Kasumi-1 (cell line): Measurements from ENCODE around the gene LRRC4.

ENCODE experiments used
- DNase-seq, 2 experiments: peaks; one replicate each; lab custom pipeline; 2025; lab: John Stamatoyannopoulos, UW

Gene LRRC4

DNA sequence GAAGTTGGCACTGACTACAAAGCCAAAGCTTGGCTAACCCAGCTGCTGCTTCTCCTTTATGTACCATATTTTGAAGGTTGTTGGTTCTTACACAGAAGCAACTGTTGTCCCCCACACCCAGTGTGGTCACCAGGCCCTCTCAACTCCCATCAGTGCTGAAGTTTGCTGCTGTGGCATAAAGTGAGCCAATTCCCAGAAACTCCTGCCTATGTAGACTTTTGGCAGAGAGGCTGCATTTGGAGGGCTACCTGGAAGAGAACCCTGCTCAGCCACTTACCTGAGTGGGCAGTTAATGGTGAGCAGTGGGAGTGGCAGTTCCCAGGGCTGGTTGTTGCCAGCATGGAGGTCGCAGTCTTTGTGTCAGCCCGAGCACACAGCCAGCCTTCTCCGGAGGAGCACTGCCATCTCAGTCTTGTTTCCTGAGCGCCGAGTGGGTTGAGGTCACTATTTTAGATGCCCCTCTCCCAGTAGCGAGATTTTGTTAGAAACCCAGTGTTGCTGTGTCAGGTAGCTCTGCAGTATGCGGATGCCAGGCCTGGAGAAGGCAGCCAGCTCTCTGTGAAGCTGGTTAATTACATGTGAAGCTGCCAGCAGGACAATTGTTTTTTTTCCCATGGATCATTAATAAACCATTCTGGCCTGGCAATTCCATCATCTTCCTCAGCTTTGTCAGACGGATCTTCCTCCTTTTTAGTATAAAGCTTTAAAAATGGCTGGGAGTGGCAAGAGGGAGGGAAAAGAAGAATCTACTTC lies 24.5 kb downstream of the LRRC4 start:
- DNase-seq = no peak

DNA sequence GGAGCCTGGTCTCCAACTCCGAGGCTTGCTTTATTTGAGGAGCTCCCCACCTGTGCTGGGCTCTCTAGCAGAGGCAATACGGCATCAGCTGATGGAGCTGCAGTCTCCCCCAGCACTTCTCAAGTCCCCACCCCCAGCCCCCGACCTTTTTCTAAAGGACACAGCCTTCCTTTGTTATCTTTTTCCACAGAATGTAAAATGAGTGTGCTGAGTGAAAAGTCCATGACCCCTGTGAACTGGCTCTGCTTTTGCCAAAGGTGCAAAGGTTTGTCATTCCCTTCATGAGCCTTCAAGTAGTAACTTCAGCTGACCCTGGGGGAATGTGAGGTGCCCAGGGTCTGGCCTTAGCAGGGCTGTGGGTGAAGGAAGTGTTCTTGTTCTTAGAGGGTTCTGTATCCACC lies 25.5 kb downstream of the LRRC4 start:
- no peak for DNase-seq

DNA sequence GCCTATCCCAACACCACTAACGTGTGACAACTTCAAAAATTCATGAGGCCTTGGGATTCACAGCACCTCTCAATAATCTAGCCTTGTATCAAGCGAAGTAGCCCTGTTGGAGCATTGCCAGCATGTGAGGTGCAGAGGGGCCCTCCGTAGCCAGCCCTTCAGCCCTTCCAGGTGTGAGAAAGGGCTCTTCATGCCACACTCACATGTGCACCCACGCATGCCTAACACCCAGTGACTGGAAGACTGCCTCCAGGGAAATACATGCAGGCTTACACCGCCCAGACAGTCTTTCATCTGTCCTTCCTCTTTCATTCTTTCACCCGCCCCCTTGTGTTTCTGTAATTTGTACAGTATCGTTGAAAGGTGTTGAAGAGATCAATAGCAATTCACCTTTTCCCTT lies 26.1 kb downstream of the LRRC4 start:
- no peak for DNase-seq

DNA sequence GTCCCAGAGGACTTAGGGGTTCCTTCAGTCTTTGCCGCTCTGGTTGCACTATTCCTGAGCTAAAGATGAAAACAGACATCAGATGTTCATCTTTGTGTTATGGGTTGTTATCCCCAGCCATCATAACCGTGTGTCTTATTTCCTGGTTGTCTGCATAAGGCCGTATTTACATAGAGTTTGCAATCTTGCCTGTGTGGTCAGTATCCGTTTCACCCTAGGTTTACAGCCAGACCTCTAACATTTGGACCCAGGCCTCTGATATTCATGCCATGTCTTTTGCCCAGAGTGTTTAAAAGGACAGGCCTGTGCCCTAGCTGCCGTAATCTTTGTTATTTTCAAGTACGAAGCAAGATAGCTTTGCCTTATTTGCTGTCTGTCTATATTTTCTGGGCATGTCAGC lies 26.6 kb downstream of the LRRC4 start:
- DNase-seq = no peak

- DNase-seq = no peak
Observed at GRCh38 chr7:128003787-128004186, 27.4 kb downstream of the LRRC4 start.

DNA sequence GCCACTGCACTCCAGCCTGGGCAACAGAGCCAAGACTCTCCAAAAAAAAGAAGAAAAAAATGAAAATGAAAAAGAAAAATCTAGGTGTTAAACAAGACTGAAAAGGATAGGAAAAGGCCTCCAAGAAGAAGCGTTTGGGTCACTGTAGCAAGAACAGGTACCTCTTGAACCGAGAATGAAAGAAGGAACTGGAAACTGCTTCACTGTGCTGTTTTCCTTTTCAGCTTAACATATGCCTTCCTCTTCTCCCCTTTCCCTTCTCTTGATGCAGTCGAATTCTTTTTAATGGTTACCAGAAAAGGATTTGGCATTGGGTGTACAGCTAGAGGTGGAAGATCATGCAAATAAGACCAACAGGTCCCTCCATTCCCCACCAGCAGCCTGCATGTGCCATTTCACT lies 28.1 kb downstream of the LRRC4 start:
- DNase-seq = no peak

- no peak for DNase-seq
Observed at GRCh38 chr7:128000854-128001265, 30.4 kb downstream of the LRRC4 start.

- DNase-seq = no peak
Observed at GRCh38 chr7:128000048-128000447, 31.2 kb downstream of the LRRC4 start.

GRCh38 chr7:127998671-127999070 lies 32.6 kb downstream of the LRRC4 start:
- no peak for DNase-seq

GRCh38 chr7:127997226-127997922 lies 33.9 kb downstream of the LRRC4 start:
- no peak for DNase-seq

- DNase-seq = no peak
Observed at GRCh38 chr7:127996253-127997071, 34.8 kb downstream of the LRRC4 start.

GRCh38 chr7:127995881-127996215 lies 35.4 kb downstream of the LRRC4 start:
- DNase-seq = no peak

DNA sequence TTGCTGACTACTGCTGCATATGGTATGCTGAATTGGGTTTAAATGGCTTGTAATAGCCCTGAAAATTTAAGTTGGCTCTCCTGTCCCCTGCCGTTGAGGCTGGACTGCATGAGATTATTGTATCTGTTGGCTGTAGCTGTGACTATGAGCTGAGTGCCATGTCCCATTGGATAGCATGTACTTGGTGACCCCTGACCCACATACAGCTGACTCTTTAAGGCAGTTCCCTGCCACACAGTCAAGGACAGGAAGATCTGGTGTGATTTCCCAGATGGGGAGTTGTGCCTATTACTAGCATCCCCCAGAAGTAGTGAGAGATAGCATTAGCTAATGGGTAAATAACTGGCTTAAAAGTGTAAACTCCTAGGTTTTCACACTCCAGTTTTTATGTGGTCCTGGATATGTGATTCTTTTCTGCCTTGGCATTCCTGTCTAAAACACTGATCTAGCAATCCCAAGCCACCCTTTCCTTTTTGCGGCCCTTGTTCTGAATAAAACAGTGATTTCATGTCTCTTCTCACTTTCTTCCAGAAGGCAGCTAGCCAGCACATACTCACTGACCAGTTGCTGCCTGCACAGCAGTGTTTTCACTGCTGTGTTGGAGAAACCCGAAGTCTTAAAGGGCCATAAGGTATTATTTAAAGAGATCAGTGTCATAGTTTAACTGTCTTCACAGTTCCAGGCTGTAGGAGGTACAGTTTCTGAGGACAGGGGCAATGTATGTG lies 35.9 kb downstream of the LRRC4 start:
- no peak for DNase-seq

DNA sequence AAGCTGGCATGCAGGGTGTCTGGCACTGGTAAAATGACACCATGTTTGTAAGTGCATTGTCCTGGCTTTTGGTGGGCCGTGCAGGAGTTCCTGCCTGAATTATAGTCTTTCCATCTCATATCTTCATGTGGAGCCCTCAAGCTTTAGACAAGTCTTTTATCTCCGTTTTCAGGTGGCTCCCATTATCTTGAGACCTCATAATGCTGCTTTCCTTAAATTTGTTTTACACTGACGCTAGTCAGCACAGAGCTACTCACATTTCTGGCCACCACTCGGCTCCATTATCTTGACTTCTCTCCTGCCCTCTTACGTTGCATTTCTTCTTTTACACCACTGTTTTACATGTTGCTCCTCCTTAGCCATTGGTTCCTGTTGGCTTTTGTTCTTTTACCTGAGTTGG lies 37.2 kb downstream of the LRRC4 start:
- DNase-seq = no peak

DNA sequence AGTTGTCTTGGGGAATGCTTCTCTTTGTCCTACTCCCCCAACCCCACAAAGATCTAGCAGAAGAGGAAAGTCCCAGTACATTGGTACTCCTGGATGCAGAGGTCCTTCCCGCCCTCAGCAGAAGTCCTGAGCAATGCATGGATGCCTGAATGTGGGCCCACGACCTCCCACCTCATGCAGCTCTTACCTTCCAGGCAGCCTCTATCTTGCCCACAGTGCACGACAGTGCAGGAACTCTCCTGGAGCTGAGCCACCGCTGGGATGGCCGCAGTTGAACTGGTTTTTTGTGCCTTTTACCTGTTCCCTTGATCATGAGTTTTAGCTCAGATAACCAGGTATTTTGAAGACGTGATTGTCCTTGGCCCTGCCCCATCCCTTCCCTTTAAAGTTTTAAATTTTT lies 37.9 kb downstream of the LRRC4 start:
- DNase-seq = no peak

GRCh38 chr7:127988751-127989150 lies 42.5 kb downstream of the LRRC4 start:
- DNase-seq = no peak

- DNase-seq = no peak
Observed at GRCh38 chr7:127986581-127987521, 44.4 kb downstream of the LRRC4 start.

DNA sequence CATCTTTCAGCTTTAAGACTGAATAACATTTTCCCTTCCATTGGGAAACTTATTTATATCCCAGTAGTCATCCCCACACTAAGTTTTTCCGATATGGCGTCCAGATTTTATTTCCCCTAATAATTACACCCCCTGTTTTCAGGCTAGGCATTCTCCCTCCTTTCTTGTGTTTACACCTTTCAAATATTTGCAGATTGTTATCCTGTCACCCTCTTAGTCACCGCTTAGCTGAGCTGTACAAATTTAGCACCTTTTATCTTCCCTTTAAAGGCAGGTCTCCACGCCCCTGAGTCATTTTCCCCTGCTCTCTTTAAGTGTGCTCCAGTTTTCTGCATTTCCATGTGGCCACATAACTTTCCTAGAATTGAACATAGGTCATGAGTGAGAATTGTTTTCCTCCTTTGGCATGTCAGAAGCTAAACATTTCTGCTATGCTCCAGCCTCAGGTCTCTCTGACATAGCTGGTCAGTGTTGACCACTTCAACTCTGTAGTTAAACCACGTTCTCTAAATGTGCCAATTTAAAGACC lies 47.4 kb downstream of the LRRC4 start:
- DNase-seq = no peak

DNA sequence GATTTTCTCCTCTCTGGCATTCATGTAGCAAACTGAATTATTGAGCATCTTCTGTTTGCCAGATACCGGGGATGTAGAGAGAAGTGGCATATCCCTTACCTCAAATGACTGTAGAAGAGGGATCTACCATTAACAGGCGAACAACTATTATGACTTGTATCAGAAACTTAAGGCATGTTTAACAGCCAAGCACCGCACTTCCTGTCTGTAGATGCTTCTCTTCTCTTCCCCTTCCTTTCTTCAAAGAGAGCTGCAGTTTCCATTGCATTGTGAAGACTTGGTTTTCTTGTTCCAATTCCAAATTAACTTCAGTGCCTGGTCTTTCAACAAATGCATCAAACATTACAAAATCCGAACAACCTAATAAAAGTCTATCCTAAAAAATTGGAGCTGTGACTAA lies 49.3 kb downstream of the LRRC4 start:
- no peak for DNase-seq

GRCh38 chr7:127980901-127981300 lies 50.3 kb downstream of the LRRC4 start:
- DNase-seq = no peak

DNA sequence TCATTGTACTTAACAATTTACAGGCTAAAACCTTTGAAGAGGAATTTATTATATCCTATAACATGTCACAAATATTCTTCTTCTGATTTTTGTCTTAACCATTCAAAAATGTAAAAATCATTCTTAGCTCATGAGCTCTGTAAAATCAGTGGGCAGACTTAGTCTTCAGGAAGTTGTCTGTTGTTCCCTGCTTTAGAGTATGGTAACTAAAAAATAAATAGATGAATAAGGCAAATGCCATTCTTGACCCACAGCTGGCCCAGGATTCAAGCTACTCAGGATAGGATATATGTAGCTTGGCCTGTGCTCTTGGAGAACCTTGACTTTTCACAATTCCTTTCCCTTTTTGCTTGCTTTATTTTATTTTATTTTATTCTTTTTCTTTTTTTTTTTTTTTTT lies 51.5 kb downstream of the LRRC4 start:
- no peak for DNase-seq
